IMR-90 (cell line): ENCODE results near the gene CIBAR2. TPM values are rescaled to one million over a fixed set of nuclear protein-coding genes. Genes with fewer than 3 reads are reported as not detected.

Experiments used
- ATAC-seq: fragments of 200-7000 bp; cut with Tn5 transposase; 2 replicates; pipeline ENCODE4 v1.9.1; 2020; ENCODE audit warnings: low read depth, mild to moderate bottlenecking, moderate library complexity
- BruUV-seq: library from RNA; stranded (reverse); fragments of 400-500 nt; replicated peaks from 2 replicates; lab custom pipeline; 2021; lab: Mats Ljungman, UMichigan
- CTCF ChIA-PET: fragments of 300-600 bp; formaldehyde crosslinking; extraction: SDS; loops from one replicate; lab custom pipeline; 2021; ENCODE audit warnings: antibody characterized with exemption; lab: Yijun Ruan, JAX
- POLR2A ChIA-PET: fragments of 300-600 bp; sonication (Branson Sonifier 250); formaldehyde crosslinking; loops from one replicate; lab custom pipeline; 2022; ENCODE audit warnings: antibody characterized with exemption; ENCODE audit not compliant: unreplicated experiment; lab: Charles Lee
- DNase-seq: peaks from one replicate; pipeline ENCODE4 v3.0.0; 2013
- H2AFZ ChIP-seq: replicated peaks from 2 replicates; pipeline ENCODE3; 2013; ENCODE audit warnings: low read length, mild to moderate bottlenecking; ENCODE audit not compliant: poor library complexity
- H2AK5ac ChIP-seq: 2 replicates; pipeline ENCODE4 v1.6.1; 2013; ENCODE audit warnings: low read depth, low read length, inconsistent platforms
- H2AK9ac ChIP-seq: replicated peaks from 2 replicates; pipeline ENCODE3; 2013; ENCODE audit warnings: mild to moderate bottlenecking, low read depth, low read length, moderate library complexity; ENCODE audit not compliant: poor library complexity
- H2BK120ac ChIP-seq: 2 replicates; pipeline ENCODE4 v1.6.1; 2013; ENCODE audit warnings: low read depth, low read length, inconsistent platforms
- H2BK15ac ChIP-seq: 3 replicates; pipeline ENCODE4 v1.6.1; 2013; ENCODE audit warnings: low read depth, low read length, inconsistent platforms
- H2BK20ac ChIP-seq: 2 replicates; pipeline ENCODE4 v1.6.1; 2013; ENCODE audit warnings: low read depth, mild to moderate bottlenecking, inconsistent platforms, low read length, moderate library complexity
- H2BK5ac ChIP-seq: 2 replicates; pipeline ENCODE4 v1.6.1; 2013; ENCODE audit warnings: mild to moderate bottlenecking, low read depth, low read length, inconsistent platforms; ENCODE audit not compliant: poor library complexity, severe bottlenecking
- H3K14ac ChIP-seq: replicated peaks from 2 replicates; pipeline ENCODE4 v1.6.1; 2013; ENCODE audit warnings: low read depth, low read length, inconsistent platforms
- H3K18ac ChIP-seq: 2 replicates; pipeline ENCODE4 v1.6.1; 2013; ENCODE audit warnings: low read depth, low read length, control low read depth
- H3K23ac ChIP-seq: 2 replicates; pipeline ENCODE4 v1.6.1; 2013; ENCODE audit warnings: low read depth, low read length, inconsistent platforms
- H3K27ac ChIP-seq: 2 replicates; pipeline ENCODE4 v1.5.1; 2013; ENCODE audit warnings: mild to moderate bottlenecking, control low read depth, low read length; ENCODE audit not compliant: insufficient read depth
- H3K27me3 ChIP-seq: 2 replicates; pipeline ENCODE4 v1.6.1; 2013; ENCODE audit warnings: low read length; ENCODE audit not compliant: control insufficient read depth, insufficient read depth
- H3K36me3 ChIP-seq: 2 replicates; pipeline ENCODE4 v1.6.1; 2013; ENCODE audit warnings: low read length, mixed read lengths; ENCODE audit not compliant: control insufficient read depth, insufficient read depth
- H3K4ac ChIP-seq: 2 replicates; pipeline ENCODE4 v1.6.1; 2013; ENCODE audit warnings: low read depth, low read length, inconsistent platforms
- H3K4me1 ChIP-seq: 2 replicates; pipeline ENCODE4 v1.6.1; 2013; ENCODE audit warnings: low read length, mixed read lengths; ENCODE audit not compliant: control insufficient read depth, insufficient read depth
- H3K4me2 ChIP-seq: 2 replicates; pipeline ENCODE4 v1.6.1; 2013; ENCODE audit warnings: low read depth, mild to moderate bottlenecking, control low read depth, low read length, moderate library complexity
- H3K4me3 ChIP-seq: 2 replicates; pipeline ENCODE4 v1.5.1; 2013; ENCODE audit warnings: low read depth, mild to moderate bottlenecking, control low read depth, low read length, moderate library complexity; ENCODE audit not compliant: insufficient read depth
- H3K56ac ChIP-seq: 2 replicates; pipeline ENCODE4 v1.6.1; 2013; ENCODE audit warnings: low read length, inconsistent platforms; ENCODE audit not compliant: insufficient read depth; ENCODE audit errors: extremely low read depth
- H3K79me1 ChIP-seq, 2 experiments: 2 replicates each; pipeline ENCODE4 v1.6.1; 2013; ENCODE audit warnings: low read length in 2 of 2, inconsistent platforms in 1 of 2, low read depth in 1 of 2
- H3K9ac ChIP-seq: 2 replicates; pipeline ENCODE4 v1.6.1; 2013; ENCODE audit warnings: low read depth, low read length, control low read depth
- H3K9me1 ChIP-seq: 2 replicates; pipeline ENCODE4 v1.6.1; 2013; ENCODE audit warnings: low read length, inconsistent platforms; ENCODE audit not compliant: insufficient read depth
- H3K9me3 ChIP-seq: 2 replicates; pipeline ENCODE4 v1.6.1; 2013; ENCODE audit warnings: low read length; ENCODE audit not compliant: control insufficient read depth, insufficient read depth
- H4K20me1 ChIP-seq: 2 replicates; pipeline ENCODE4 v1.6.1; 2013; ENCODE audit warnings: low read length, inconsistent platforms; ENCODE audit not compliant: insufficient read depth
- H4K5ac ChIP-seq: 2 replicates; pipeline ENCODE4 v1.6.1; 2013; ENCODE audit warnings: mild to moderate bottlenecking, low read depth, low read length, control low read depth
- H4K8ac ChIP-seq, 2 experiments: 2 replicates each; pipeline ENCODE4 v1.6.1; 2013; ENCODE audit warnings: low read depth in 2 of 2, low read length in 2 of 2, control low read depth in 1 of 2, inconsistent platforms in 1 of 2
- H4K91ac ChIP-seq: 2 replicates; pipeline ENCODE4 v1.6.1; 2013; ENCODE audit warnings: low read depth, low read length, inconsistent platforms; ENCODE audit not compliant: insufficient read depth
- BHLHE40 ChIP-seq: fragments of 150-350 bp; IDR thresholded peaks from 2 replicates; pipeline ENCODE4 v1.6.1; 2016; ENCODE audit warnings: mild to moderate bottlenecking, low read depth, low read length
- CEBPB ChIP-seq: IDR thresholded peaks from 2 replicates; pipeline ENCODE4 v1.6.1; 2012; ENCODE audit warnings: low read depth, low read length, improper control_type of control experiment
- CHD1 ChIP-seq: IDR thresholded peaks from 2 replicates; pipeline ENCODE4 v1.6.1; 2012; ENCODE audit warnings: low read depth, low read length, improper control_type of control experiment
- CTCF ChIP-seq: conservative IDR thresholded peaks from 2 replicates; pipeline ENCODE4 v1.5.1; 2012; ENCODE audit warnings: mild to moderate bottlenecking, low read depth, low read length, improper control_type of control experiment
- ELK1 ChIP-seq: fragments of 150-350 bp; IDR thresholded peaks from 2 replicates; pipeline ENCODE4 v1.6.1; 2016; ENCODE audit warnings: low read depth, mild to moderate bottlenecking, low read length, moderate library complexity, borderline replicate concordance
- MAFK ChIP-seq: IDR thresholded peaks from 2 replicates; pipeline ENCODE4 v1.6.1; 2012; ENCODE audit warnings: low read depth, low read length, improper control_type of control experiment
- MAZ ChIP-seq: IDR thresholded peaks from 2 replicates; pipeline ENCODE4 v1.6.1; 2012; ENCODE audit warnings: low read depth, mild to moderate bottlenecking, low read length, improper control_type of control experiment, moderate library complexity, borderline replicate concordance
- MXI1 ChIP-seq: IDR thresholded peaks from 2 replicates; pipeline ENCODE4 v1.6.1; 2012; ENCODE audit warnings: low read depth, mild to moderate bottlenecking, low read length, moderate library complexity, borderline replicate concordance
- POLR2A ChIP-seq: IDR thresholded peaks from 2 replicates; pipeline ENCODE4 v1.6.1; 2012; ENCODE audit warnings: mild to moderate bottlenecking, low read depth, low read length
- RAD21 ChIP-seq: IDR thresholded peaks from 2 replicates; pipeline ENCODE4 v1.6.1; 2012; ENCODE audit warnings: low read length, improper control_type of control experiment
- RCOR1 ChIP-seq: IDR thresholded peaks from 2 replicates; pipeline ENCODE4 v1.6.1; 2012; ENCODE audit warnings: mild to moderate bottlenecking, low read length, improper control_type of control experiment; ENCODE audit not compliant: insufficient replicate concordance
- WGBS, 2 experiments: methylation state at CpG; one replicate each; pipeline versions ENCODE4 v1.1.5 to v1.1.7; 2013; ENCODE audit warnings: missing lambda C conversion rate in 2 of 2; ENCODE audit not compliant: insufficient read length in 1 of 2; ENCODE audit errors: extremely low coverage in 2 of 2; 5-methylcytosine and 5-hydroxymethylcytosine counted together
- dilution Hi-C: fragments of 300-500 bp; cut with HindIII; formaldehyde crosslinking; loops from one replicate; pipeline ENCODE4 v1.14.3; 2018; ENCODE audit warnings: low sequenced_read_pairs; ENCODE audit not compliant: unreplicated experiment
- in situ Hi-C: fragments of 300-500 bp; cut with MboI; formaldehyde crosslinking; loops from 3 replicates; pipeline ENCODE4 v1.14.3; 2019; ENCODE audit warnings: low sequenced_read_pairs, inconsistent platforms, mixed read lengths
- intact Hi-C: fragments of 100-400 bp; cut with micrococcal nuclease; formaldehyde crosslinking; loops from 2 replicates; pipeline ENCODE4 v1.10.0; 2022
- polyA plus RNA-seq, 3 experiments: library from polyadenylated mRNA; depleted of rRNA; stranded (reverse); fragments of >200 nt; gene quantifications; 2 replicates each; pipeline ENCODE4 v1.2.3, GENCODE V29; 2012; ENCODE audit warnings: low replicate concordance in 1 of 3
- total RNA-seq: library from RNA; depleted of rRNA; stranded (reverse); fragments of >200 nt; gene quantifications from 2 replicates; pipeline ENCODE4 v1.2.3, GENCODE V29; 2012

CIBAR2 gene
- total and polyA plus RNA-seq, 2 of the 4 experiments (the other 2 are of a cell fraction): 0.18 to 0.24 TPM

- no peaks in the 10 kb centered on the region; the same call in 1 of the 2 replicates for H3K9me1 ChIP-seq
- WGBS, 2 experiments: 70% methylated on average over 7 of the region's 9 CpGs; no CpG with 5 or more reads in 1 of the 2 experiments
- H2AK5ac ChIP-seq: no peak overlapping the region
- H2BK15ac ChIP-seq: no peak overlapping the region
- H3K14ac ChIP-seq: no peak overlapping the region
- no peak overlapping the region for H4K91ac ChIP-seq
- no peaks in the 10 kb centered on the region for H3K79me1 ChIP-seq
- TF ChIP-seq RCOR1: no peak
- TF ChIP-seq ELK1: no peak
- TF ChIP-seq MAFK: no peak
- TF ChIP-seq CTCF: no peak
- TF ChIP-seq RAD21: no peak
- no peak for TF ChIP-seq CEBPB
- TF ChIP-seq CHD1: no peak
- TF ChIP-seq POLR2A: no peak
- TF ChIP-seq MXI1: no peak
- TF ChIP-seq BHLHE40: no peak
- TF ChIP-seq MAZ: no peak
- H3K23ac ChIP-seq: no peak overlapping the region
- no peak overlapping the region for H4K5ac ChIP-seq
- no peak overlapping the region for H3K4ac ChIP-seq
- H3K9me3 ChIP-seq: no peaks in the 10 kb centered on the region
- H3K27ac ChIP-seq: no peak overlapping the region
- no peak overlapping the region for H2BK20ac ChIP-seq
- POLR2A ChIA-PET: no interaction called here
- intact Hi-C loops (no loop called here), in situ Hi-C loops (no loop called here), dilution Hi-C loops (no loop called here)
- H2AFZ ChIP-seq: no peak overlapping the region
- H2AK9ac ChIP-seq: no peak overlapping the region
- no peak for DNase-seq
- no peak overlapping the region for H3K4me2 ChIP-seq
- CTCF ChIA-PET: interaction anchor here (0.6 kb wide), 1 partner anchor 664 kb away, joined by 6 read pairs; no protein-coding TSS in a partner anchor
- no peak for ATAC-seq
- no peak overlapping the region for H2BK120ac ChIP-seq
- H3K4me3 ChIP-seq: no peak overlapping the region
- peaks cover 38% of the 10 kb centered on the region for H3K27me3 ChIP-seq
- no peaks in the 10 kb centered on the region for H3K36me3 ChIP-seq
- no peaks in the 10 kb centered on the region for H3K4me1 ChIP-seq
- no peak overlapping the region for H3K18ac ChIP-seq
- H4K8ac ChIP-seq: no peak overlapping the region
- H4K20me1 ChIP-seq: no peaks in the 10 kb centered on the region
- no peak overlapping the region for H3K9ac ChIP-seq
- BruUV-seq: no TSS peak
- H2BK5ac ChIP-seq: no peak overlapping the region
- no peak overlapping the region for H3K56ac ChIP-seq
These were observed 15.4 kb downstream of the CIBAR2 start for GRCh38 chr16:85096921-85097320.
